Measurements from ENCODE around the gene UQCC5.

GRCh38 chr3:52520716-52521487 lies 15.5 kb upstream of the UQCC5 start:
- TF ChIP-seq POLR2A (IDR thresholded peaks at IDR 0.05; ENCODE audit: low read depth, low read length) (no peak), POLR2AphosphoS5 (IDR thresholded peaks at IDR 0.05; ENCODE audit: low read depth, low read length) (no peak)
